GM19099 (cell line): ENCODE data around the gene ZNRD2.

Experiments
- POLR2A ChIP-seq: IDR thresholded peaks from 3 replicates; pipeline ENCODE4 v1.6.1; 2011; ENCODE audit warnings: low read depth; ENCODE audit not compliant: insufficient read length; ENCODE audit errors: extremely low read depth

Gene ZNRD2

DNA sequence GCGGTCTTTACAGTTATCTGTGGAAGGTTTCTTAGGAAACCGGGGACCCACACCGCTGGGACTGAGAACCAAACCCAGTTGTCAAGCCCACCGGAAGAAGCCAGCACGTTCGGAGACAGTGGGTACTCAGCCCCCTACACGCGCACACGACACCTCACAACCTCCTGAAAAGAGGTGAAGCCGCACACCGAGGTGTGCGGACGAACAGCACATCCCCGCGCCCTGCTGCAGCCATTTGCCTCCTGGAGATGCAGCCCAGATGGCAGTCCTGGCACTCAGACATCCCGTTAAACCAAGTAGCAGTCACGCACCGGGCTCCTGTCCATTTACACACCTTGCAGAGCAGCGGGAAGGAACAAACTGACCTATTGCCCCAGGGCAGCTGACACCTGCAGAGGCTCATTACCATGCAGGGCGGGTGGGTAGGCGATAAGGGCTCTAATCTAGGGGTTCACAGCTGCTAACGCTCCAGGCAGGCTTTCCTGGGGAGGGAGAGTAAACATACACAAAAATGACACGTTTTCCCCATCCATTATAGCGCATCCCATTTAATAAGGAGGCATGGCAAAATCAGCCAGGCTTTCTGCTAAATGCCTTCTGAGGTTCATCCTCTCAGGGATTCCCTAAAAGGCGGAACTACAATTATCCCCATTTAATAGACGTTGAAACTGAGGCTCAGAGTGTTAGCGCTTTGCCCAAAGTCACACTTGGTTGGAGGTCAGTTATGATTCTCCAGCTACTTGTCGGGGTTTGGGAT lies 4.7 kb downstream of the ZNRD2 start:
- TF ChIP-seq POLR2A, result peak; percentile 11

DNA sequence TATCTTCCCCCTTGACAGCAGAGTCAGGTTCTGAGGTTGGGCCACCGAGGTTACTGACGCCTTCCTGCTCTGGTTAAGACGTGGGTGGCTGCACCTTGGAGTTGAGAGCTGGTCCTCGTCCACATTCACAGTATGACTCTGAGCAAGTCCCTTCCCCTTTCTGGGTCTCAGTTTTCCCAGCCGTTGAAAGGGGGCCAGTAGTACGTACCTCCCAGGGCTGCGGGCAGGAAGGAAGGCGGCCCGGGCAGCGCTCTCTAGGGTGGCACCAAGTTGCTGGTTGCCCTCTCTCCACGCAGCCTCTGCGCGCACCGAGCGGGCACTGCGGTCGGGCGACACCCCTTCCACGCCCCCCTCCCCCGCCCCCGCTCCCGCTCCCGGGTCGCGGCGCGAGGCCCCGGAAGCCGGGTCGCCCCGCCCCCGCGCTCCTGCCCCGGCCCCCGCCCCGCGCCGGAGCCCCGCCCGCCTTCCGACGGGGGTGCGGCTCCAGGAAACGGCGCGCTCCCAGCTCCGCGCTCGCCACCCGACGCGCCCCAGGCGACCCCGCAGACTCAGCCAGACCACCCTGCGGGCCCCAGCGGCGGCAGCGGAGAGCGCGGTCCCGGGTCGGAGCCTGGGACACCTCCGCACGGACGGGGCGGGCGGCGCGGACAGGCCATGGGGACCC lies 5.4 kb downstream of the ZNRD2 start, which contains the start of gene EHBP1L1:
Gene EHBP1L1, plus strand, starts transcription at position 486 of the 664 bp plus-strand sequence. CDS start 250 bp downstream, outside the sequence.
- peak; percentile 1 for TF ChIP-seq POLR2A

DNA sequence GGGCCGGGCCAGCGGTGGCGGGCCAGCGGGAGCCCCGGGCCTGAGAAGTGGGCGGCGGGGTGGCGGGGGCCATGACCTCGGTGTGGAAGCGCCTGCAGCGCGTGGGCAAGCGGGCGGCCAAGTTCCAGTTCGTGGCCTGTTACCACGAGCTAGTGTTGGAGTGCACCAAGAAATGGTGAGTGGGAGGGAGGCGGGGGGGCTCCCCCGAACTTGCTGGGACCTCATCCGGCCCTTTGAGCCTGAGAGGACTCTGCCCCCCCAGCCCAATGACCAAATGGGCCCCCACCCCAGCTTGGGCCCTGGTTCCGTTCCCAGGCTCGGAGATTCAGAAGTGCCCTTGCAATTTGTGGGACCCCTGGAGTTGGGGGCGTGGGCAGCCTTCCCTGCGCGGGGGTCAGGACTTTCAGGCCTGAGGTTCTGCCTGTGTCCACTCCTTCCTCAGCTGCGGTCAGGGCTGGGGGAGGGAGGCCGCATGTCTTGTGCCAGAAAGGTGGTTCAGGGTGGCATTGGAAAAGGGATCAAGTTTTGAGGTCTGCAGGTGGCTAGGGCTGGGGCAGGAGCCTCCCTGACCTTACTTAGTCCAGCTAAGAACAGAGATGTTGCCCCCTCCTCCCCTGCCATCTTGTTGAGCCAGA lies 6.1 kb downstream of the ZNRD2 start:
- TF ChIP-seq POLR2A, result no peak

DNA sequence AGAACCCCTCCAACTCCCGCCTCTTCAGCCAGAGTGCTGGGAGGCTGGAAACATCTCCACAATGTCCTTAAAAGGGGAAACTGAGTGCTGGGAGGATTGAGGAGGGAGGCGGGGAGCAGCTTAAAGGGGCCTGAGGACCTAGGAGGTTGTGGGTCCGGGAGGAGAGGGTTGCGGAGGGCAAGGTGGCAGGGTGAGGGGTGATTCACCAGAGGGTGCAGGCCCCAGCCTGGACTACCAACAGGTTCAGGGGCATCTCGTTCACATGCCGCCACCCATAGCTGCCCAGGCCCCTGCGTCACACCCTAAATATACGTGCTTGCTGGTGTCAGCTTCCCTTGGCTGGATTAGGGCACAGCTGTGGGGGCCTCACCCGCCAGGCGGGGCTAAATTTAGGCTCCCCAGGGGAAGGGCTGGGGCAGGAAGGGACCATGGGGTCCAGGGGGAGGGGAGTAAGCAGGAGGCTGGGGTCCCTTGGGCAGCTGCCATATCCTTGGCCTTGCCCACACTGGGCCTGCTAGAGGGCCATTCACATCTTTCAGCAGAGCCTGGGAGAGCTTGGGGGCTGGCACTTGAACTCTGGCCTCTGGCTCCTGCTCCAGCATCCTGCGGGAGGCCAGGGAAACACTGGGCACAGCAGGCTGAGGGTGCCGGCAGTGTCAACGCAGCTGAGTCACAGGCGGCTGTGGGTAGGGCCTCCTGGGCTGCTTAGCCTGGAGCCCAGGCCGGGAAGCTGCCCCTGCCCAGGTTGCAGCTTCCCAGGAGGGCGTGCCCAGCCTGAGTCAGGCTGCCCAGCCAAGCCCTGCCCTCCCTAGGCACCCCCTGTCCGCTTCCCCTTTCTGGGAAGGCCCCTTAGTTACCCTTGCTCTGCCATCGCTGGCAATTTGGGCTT lies 6.8 kb downstream of the ZNRD2 start:
- no peak for TF ChIP-seq POLR2A

DNA sequence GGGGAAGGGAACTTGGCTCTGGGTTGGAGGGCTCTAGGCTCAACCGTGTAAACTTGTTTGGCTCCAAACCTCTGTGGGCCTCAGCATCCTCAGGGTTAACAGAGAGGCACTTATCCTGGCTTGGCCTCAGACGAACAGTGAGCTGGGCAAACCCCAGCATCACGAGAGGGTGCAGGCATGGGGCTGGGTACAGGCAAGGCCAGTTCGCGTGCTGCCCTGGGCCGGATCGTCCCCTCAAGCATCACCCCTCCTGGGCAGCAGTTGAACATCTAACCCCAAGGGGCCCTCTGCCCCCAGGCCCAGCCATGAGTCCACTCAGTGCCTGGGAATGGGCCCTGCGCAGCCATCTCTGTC lies 7.5 kb downstream of the ZNRD2 start:
- TF ChIP-seq POLR2A, result no peak

DNA sequence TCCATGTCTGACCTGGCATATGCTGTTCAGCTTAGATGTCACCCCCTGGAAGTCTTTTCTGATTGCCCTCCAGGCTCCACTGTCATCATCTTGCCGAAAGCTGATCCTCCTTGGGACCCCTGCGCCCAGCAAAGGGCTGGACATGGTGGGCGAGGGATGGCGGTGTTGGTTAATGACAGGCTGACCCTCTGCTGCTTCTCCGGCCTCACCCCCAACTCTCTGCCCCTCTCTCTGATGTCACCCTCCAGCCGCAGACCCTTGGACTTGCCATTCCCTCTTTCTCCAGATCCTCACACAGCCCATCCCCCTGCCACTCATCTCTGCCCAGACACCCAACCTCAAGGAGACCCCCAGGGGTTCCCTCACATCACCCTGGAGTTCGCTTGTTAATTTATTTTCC lies 7.9 kb downstream of the ZNRD2 start:
- no peak for TF ChIP-seq POLR2A

DNA sequence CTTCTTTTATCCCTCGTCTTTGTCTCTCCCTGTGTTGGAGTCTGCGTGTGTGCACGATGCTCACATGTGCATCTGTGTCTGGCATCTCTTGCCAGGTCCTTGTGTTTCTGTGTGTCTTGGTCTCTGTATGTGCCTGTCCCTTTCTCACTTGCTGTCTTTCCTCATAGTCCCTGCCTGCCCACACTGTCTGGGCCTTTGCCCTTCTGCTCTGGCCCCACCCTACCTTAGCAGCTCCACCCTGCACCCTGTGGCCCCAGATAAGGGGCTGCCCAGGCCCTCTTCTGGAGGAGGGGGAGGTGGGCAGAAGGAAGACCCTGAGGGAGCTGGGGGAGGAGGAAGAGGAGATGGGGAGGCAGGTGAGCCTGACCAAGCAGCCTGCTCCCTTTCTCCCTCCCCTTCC lies 8.4 kb downstream of the ZNRD2 start:
- TF ChIP-seq POLR2A, result no peak

DNA sequence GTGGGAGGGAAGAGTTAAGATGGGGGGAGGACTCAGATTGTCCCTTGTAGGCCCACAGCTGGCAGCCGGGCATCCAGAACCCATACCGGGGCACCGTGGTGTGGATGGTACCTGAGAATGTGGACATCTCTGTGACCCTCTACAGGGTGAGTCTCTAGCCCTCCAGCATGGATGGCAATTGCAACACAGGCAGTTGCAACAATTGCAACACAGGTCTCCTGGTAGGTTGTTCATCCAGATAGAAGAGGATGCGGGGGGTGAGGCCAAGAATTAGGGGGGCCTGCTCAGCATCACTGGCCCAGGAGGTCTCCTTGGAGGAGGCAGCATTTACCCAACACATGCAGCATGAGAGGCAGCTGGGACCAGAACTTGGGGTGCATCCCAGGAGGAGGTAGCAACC lies 9.0 kb downstream of the ZNRD2 start:
- TF ChIP-seq POLR2A, result no peak

DNA sequence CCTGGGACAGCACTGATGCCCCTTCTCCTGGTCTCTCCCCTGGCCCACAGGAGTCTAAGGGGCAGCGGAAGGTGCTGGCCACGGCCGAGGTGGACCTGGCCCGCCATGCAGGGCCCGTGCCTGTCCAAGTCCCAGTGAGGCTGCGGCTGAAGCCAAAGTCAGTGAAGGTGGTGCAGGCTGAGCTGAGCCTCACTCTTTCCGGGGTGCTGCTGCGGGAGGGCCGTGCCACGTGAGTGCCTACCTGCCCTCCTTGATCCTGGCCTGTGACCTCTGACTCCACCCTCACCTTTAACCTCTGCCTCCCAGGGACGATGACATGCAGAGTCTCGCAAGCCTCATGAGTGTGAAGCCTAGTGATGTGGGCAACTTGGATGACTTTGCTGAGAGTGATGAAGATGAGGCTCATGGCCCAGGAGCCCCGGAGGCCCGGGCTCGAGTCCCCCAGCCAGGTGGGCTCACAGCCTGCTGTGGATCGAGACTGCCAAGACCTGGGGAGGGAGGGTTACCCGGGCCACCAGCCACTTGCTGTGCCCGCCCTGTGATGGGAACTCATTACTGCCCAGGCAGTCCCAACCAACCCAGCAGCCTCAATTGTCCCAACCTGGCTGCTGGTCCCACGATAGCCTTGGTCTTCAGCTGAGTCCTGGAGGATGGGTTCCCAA lies 9.9 kb downstream of the ZNRD2 start:
- TF ChIP-seq POLR2A, result no peak

DNA sequence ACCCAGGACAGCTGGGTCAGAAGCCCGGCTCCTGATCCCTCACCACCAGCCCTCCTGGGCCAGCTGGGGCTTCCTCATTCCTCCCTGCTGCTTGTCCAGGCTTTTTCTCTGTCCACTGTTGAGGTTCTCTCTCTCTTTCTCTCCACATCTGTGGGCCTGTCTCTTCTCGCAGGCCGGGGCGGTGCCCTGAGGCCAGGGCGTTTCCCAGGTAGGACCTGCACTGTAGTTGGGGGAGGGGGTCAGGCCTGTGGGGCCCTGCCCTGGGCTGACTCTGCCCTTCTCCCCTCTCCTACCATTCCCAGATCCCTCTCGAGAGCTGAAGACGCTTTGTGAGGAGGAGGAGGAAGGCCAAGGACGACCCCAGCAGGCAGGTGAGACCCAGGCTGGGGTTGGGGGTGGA lies 10.5 kb downstream of the ZNRD2 start:
- TF ChIP-seq POLR2A, result no peak

DNA sequence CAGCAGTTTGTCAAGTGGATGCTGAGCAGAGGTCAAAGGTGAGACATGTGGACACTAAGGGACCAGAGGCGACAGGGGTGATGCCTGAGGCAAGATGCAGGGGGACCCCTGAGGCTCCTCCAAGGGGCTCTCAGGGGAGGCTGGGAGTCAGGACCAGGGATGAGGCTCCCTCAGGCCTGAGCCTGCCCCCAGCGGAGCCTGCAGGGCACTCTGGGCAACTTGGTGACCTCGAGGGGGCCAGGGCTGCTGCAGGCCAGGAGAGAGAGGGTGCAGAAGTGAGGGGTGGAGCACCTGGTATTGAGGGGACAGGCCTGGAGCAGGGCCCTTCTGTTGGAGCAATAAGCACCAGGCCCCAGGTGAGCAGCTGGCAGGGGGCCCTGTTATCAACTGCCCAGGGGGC lies 11.7 kb downstream of the ZNRD2 start:
- TF ChIP-seq POLR2A, result no peak

DNA sequence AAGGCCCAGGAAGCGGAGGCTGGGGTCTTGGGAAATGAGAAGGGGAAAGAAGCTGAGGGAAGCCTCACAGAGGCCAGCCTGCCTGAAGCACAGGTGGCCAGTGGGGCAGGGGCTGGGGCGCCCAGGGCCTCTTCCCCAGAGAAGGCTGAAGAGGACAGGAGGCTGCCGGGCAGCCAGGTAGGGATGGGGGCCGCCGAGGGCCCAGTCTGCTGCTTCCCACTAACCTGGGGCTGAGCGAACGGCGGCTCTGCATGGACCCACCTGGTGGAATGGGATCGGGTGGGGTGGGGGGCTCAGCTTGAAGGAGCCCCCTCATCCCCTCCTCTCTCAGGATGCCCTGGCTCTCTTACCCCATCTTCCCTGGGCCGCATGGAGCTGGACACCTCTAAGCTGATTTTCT lies 13.3 kb downstream of the ZNRD2 start:
- no peak for TF ChIP-seq POLR2A

DNA sequence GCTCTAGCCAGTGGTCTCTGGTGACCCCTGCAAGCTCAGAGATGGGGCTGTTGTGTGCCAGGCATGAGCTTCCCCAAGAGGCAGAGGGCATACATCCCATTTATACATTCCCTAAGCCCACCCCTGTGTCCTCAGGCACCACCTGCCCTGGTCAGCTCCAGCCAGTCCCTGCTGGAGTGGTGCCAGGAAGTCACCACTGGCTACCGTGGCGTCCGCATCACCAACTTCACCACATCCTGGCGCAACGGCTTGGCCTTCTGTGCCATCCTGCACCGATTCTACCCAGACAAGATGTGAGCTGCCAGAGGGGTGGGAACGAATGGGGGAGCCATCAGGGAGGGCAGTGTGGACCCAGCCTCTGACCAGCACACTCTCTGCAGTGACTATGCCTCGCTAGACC lies 13.8 kb downstream of the ZNRD2 start:
- TF ChIP-seq POLR2A, result no peak

DNA sequence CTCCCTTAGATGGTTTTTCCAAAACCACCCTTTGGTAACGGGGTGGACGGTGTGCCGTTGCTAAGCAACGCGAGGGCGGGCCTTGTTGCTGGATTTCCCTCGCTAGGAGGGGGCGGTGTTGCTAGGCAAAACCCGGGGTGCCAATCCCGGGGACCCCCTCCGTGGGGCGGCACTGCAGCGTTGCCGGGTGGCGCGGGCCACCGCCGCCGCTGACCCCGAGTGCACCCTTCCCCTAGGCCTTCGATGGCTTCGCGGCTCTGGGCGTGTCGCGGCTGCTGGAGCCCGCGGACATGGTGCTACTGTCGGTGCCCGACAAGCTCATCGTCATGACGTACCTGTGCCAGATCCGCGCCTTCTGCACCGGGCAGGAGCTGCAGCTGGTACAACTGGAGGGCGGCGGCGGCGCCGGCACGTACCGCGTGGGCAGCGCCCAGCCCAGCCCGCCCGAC lies 14.5 kb downstream of the ZNRD2 start:
- no peak for TF ChIP-seq POLR2A
